22Rv1 (cell line): ENCODE measurements around the gene NRF1.

Source experiments
- ZFX ChIP-seq: fragments of 450-650 bp; IDR thresholded peaks from 2 replicates; pipeline ENCODE4 v1.6.1; 2017; ENCODE audit warnings: antibody characterized with exemption, borderline replicate concordance
- TF ChIP-seq, protein P1 (sequence below): fragments of 450-650 bp; IDR thresholded peaks from 2 replicates; pipeline ENCODE4 v1.5.1; 2017; ENCODE audit warnings: mild to moderate bottlenecking

GRCh38 chr7:129646369-129647021 lies 35.0 kb downstream of the NRF1 start:
- TF ChIP-seq, protein P1, sequence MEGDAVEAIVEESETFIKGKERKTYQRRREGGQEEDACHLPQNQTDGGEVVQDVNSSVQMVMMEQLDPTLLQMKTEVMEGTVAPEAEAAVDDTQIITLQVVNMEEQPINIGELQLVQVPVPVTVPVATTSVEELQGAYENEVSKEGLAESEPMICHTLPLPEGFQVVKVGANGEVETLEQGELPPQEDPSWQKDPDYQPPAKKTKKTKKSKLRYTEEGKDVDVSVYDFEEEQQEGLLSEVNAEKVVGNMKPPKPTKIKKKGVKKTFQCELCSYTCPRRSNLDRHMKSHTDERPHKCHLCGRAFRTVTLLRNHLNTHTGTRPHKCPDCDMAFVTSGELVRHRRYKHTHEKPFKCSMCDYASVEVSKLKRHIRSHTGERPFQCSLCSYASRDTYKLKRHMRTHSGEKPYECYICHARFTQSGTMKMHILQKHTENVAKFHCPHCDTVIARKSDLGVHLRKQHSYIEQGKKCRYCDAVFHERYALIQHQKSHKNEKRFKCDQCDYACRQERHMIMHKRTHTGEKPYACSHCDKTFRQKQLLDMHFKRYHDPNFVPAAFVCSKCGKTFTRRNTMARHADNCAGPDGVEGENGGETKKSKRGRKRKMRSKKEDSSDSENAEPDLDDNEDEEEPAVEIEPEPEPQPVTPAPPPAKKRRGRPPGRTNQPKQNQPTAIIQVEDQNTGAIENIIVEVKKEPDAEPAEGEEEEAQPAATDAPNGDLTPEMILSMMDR, result no peak
- TF ChIP-seq ZFX, result no peak
